A673 (cell line): ENCODE data around the gene SULT1E1.

Experiments
- CTCF ChIP-seq: fragments of 300-800, 200-600 bp; sonication (generic); conservative IDR thresholded peaks from 2 replicates; pipeline ENCODE4 v1.5.1; 2017; ENCODE audit warnings: low read depth, mild to moderate bottlenecking, antibody characterized with exemption, low read length, moderate library complexity, mixed read lengths
- EZH2 ChIP-seq: fragments of 200-600 bp; sonication (generic); IDR thresholded peaks from 2 replicates; pipeline ENCODE4 v1.6.1; 2017; ENCODE audit warnings: borderline replicate concordance, low read depth, mild to moderate bottlenecking, mixed read lengths, antibody characterized with exemption, low read length; ENCODE audit not compliant: poor library complexity, severe bottlenecking

DNA sequence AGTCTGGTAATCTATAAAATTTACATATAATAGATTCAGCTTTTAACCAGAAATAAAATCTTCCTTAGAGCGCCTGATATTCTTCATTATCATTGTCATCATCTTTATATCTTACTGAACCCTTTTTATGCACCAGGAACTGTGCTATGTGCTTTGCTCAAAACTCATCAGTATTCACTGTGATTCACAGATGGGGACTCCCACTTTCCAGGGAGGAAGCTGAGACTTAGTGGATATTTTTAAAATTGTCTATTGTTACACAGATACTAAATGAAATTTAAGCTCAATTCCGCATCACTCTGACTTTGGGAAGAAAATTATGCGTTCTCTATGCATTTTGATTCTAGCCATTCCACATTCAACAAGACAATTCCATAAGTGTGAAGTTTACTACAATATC is 34.8 kb upstream of the SULT1E1 start:
- TF ChIP-seq CTCF: no peak
- TF ChIP-seq EZH2: no peak
